ENCODE results near the gene COPS9.

DNA sequence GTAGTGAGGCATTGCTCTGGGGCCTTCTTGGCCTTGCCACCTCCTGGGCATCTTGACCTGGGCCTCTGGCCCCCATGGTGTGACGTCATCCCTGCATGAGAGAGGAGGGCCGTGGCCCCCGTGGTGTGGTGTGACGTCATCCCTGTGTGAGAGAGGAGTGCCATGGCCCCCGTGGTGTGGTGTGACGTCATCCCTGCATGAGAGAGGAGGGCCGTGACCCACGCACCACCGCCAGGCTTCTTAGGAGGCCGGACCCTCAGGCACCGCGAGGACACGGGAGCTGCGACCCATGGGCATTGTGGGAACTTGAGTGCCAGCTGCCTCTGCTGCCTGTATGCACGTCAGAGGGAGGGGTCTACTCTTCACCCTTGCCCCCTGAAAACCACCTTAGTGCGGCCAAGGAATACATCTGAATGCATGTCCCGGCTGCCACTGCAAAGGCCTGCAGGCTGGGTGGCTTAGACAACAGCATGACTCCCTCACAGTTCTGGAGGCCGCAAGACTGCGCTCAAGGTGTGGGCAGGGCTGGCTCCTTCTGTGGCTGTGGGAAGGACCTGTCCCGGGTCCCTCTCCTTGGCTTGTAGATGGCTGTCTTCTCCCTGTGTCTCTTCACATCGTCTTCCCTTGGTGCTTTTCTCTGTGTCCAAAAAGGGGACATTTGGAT lies 25.1 kb upstream of the COPS9 start:
- TF ChIP-seq POLR2AphosphoS5 (IDR thresholded peaks at IDR 0.05) = no peak
- TF ChIP-seq CTCF (IDR thresholded peaks at IDR 0.05) = no peak
- TF ChIP-seq POLR2A (IDR thresholded peaks at IDR 0.05) = no peak
